Astrocyte (in vitro differentiated cells and primary cell): Measurements from ENCODE around the gene CNST.

Experiments
- EZH2 ChIP-seq: IDR thresholded peaks from 2 replicates; pipeline ENCODE4 v1.6.1; 2012; ENCODE audit warnings: mild to moderate bottlenecking, low read length, inconsistent platforms; ENCODE audit not compliant: insufficient read depth
- TF ChIP-seq, protein P1 (sequence below): IDR thresholded peaks from 2 replicates; pipeline ENCODE4 v1.5.1; 2011; ENCODE audit warnings: low read depth, mild to moderate bottlenecking, inconsistent platforms, low read length, moderate library complexity; ENCODE audit not compliant: insufficient read depth

DNA sequence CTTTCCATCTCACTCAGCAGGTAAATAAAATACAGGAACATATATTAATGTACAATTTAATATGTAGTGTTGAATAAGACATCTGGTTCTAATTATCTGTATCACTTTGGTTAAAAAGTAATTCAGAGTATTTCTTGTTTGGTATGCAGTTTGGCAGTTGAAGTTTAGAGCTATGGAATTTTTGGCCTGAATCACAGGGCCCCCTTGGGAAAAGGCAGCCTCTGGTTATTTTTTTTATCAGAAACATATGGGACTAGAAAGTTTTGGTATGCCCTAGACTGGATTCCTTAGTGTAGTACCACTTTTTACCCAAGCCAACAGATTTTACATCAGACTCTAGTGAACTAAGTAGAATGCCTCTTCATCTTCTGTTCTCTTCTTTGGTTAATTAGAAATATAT lies 26.4 kb downstream of the CNST start:
- TF ChIP-seq, protein P1, sequence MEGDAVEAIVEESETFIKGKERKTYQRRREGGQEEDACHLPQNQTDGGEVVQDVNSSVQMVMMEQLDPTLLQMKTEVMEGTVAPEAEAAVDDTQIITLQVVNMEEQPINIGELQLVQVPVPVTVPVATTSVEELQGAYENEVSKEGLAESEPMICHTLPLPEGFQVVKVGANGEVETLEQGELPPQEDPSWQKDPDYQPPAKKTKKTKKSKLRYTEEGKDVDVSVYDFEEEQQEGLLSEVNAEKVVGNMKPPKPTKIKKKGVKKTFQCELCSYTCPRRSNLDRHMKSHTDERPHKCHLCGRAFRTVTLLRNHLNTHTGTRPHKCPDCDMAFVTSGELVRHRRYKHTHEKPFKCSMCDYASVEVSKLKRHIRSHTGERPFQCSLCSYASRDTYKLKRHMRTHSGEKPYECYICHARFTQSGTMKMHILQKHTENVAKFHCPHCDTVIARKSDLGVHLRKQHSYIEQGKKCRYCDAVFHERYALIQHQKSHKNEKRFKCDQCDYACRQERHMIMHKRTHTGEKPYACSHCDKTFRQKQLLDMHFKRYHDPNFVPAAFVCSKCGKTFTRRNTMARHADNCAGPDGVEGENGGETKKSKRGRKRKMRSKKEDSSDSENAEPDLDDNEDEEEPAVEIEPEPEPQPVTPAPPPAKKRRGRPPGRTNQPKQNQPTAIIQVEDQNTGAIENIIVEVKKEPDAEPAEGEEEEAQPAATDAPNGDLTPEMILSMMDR, result no peak
- TF ChIP-seq EZH2, result no peak
